ENCODE results near the gene NCKAP1.

The NCKAP1 gene

DNA sequence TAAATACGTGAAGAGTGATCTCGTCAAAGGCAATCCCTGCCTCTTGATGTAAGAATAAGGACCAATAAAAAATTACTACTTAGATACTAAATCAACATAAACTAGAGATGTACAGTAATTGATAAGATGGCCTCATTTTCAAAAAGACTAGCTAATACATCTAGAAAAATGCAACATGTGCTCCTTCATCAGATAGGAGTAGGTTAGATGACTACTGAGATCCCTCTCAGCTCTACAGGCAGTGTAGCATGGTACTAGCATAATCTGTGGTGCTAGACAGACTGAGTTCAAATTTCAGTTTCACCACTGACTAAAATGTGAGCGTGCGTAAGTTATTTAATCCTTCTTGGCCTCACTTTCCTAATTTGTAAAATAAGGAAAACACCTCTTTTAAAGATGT, 89.2 kb downstream of the NCKAP1 start:
- no peak for DNase-seq (ENCODE audit: low spot score)

DNA sequence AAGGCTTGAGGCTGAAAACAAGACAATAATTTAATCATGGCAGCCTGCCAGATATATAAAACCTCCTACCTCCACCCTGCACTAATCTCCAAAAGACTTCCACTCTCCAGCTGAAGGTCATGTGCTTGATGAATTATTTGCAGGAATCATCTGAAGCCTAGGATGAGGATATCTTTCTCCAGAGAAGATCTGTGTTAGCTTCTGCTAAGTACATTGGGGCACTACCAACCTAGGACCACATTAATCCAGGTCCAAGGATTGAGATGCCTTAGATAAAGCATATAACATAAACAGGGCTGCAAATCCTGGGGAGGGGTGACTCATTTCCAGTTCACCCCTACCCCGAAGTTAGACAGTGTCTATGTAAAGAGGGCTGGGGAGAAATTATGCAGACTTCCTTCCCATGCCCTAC, 91.3 kb downstream of the NCKAP1 start:
- DNase-seq (ENCODE audit: low spot score) = no peak

DNA sequence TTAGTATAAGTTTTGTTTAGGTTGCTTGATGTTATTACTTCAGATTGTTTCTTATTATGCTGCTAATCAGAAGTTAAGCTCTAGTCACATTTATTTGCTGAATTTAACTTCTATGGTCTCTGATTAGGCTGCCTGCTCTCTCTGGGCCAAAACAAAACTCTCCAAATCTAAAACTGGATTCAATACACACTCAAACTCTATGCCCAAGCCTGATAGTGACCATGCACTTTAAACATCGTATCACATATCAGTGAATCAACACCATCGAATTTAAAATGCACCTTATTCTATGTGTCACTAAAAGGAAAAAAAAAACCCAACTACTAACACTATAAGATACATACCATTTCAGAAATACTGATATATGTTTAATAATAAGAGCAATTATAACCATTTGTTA, 94.9 kb downstream of the NCKAP1 start:
- no peak for DNase-seq (ENCODE audit: low spot score)

DNA sequence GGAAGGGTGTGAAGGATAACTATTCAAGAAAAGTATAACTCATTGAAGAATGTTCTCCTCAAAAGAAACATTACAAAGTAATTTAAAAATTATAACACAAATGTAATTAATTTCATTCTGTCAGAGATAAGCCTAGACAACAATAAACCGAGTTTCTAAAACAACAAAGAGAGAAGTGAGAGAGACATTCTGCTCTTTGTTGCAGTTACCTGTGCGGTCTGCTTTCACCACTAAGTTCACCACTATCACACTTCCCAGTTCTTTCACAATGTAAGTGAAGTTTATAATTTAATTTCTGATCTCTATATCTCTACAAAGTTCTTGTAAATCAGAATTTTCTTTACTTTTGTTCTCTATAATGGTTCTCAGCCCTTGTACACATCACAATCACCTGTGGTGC, 95.5 kb downstream of the NCKAP1 start:
- no peak for DNase-seq (ENCODE audit: low spot score)

DNA sequence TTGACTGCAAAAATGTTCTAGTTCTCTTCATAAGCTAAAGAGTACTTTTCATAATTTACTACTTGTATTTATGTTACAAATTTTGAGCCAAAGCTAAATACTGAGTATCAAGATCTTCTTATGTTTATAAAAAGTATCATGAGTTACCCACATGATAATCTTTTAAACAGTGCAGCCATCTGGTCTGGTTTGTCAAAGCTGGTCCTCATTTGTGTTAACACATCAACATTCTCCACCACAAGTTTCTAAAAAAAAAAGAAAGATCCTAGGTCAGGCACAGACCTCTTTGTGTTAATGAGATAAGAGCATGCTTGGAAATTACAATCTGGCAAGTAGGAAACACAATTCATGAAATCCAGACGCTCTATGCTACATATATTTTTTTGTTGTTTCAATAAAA, 96.3 kb downstream of the NCKAP1 start:
- DNase-seq (ENCODE audit: low spot score) = no peak

DNA sequence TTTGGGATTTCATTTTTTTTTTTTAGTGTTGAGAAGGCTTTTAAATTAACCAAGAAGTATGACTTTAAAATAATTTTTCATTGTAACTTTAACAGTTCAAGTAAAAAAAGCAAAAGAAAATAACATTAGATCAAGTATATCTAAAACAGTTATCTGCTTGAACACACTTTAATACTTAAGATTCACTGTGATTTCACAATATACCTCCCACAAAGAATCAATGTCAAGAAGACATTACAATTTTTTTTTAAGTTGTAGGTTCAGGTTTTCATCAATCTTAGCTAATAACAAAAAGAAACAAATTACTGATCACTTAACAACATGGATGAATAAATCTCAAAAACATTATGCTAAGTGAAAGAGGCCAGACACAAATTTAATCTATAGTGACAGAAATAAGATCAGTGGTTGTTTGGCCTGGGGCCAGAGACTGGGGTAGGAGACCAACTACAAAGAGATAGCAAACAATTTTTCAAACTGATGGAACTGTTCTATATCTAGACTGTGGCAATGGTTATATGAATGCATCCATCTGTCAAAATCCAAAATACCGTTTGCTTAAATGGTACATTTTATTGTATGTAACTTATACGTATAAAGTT, 97.0 kb downstream of the NCKAP1 start:
- no peak for DNase-seq (ENCODE audit: low spot score)

DNA sequence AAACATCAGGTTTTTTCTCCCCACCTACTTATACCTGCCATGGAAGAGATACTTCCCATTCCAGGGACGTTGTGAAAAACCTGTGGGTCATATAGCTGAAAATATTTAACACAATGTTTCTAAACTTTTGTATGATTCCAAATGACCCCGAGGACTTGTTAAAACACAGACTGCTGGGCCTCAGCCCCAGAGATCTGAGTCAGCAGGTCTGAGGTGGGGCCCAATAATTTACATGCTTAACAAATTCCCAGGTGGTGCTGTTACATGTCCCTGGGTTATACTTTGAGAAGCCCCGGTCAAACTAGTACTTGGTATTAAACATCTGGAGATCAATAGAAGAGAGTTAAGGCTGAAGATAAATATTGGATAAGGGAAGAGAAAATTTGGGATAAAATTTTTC, 100.4 kb downstream of the NCKAP1 start:
- no peak for DNase-seq (ENCODE audit: low spot score)

DNA sequence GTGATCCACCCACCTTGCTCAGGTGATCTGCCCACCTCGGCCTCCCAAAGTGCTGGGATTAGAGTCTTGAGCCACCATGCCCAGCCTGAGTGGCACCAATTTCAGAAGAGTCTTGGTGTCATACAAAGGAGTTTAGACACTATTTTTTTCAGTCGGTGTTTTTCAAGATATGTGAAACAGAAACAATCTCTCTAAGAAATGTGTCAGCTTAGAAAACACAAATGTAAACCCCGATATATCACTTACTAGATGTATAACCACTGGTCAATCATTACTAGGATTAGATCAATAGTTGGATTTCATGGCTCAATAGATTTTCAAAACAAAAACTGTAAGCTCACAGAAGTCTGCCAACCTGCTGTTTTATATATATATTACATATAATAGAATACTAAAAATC, 104.6 kb downstream of the NCKAP1 start:
- no peak for DNase-seq (ENCODE audit: low spot score)

DNA sequence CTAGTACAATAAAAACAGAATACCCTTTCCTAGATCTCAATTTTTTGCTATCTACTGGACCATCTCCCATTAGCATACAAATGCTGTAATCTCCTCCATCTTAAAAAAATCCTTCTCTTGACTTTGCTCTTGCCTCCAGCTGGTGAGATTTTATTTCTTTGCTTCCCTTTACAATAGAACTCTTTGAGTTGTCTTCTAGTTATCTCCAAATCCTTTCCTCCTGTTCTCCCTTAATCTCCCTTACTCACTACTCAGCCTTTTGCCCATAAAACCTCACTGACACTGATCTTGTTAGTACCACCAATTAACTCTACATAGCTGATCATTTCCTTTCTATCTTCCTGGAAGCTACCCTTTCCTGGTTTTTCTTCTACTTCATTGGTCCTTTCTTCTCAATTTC, 108.3 kb downstream of the NCKAP1 start:
- DNase-seq (ENCODE audit: low spot score) = no peak

DNA sequence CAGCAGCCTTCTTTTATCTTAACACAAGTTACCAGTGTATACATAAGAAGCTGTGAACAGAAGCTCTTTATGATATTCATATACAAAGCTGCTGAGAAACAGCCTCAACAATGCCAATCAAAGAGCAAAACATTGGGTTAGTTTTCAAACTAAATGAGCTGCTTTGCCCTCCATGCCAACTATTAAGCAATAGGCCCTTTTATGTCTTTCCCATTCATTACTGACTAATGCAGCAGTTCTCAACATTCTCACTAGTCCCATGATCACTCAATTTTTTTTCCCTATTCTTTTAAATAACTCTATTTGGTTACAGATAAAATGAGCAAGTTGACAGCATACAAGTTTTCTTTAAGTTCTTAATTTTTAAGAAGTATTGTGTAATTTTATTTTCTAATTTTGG, 114.0 kb downstream of the NCKAP1 start:
- no peak for DNase-seq (ENCODE audit: low spot score)

DNA sequence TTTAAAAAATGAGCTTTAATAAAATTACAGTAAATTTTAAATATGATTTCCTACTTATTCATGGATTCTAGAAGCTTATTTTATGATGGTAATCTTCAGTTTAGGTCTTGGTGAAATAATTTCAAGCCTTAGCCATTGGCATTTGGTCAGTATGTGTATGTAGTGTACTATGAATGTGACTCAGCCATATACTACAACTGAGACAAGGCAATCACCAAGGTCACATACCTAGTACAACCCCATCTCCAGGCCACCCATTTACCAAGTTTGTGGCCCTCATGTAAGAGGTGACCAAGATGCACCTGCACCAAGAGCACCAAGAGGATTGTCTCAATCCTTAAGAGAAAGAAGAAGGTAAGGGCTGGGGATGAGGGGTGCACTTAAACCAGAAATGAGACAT, 117.0 kb downstream of the NCKAP1 start:
- DNase-seq (ENCODE audit: low spot score) = no peak

DNA sequence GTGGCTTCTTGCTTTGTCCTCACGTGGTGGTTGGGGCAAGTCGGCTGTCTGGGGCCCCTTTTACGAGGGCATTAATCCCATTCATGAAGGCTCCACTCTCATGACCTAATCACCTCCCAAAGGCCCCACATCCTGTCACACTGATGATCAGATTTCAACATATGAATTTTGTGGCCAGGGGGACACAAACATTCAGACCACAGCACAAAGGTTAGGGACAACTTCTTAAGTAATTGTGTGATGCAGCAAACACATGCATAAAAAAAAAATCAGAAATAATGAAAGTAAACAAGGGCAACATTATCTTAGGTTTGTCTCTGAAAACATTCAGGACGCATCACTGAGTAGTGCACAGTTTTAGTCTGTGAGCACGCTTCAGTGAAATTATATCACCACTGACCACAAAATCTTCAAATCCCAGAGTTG, 117.6 kb downstream of the NCKAP1 start:
- no peak for DNase-seq (ENCODE audit: low spot score)

DNA sequence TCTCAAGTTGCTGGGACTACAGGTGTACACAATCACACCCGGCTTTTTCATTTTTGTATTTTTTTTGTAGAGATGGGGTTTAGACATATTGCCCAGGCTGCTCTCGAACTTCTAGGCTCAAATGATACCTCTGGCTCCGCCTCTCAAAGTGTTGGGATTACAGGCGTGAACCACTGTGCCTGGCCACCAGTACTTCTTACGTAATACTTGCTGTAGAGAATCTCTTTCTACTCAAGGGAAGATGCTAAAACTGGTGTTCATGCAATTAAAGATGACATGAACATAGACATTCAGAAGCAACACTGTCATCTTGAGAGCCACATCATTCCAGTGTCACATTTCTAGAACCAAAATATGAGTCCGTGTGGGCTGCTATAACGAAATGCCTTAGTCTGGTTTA, 118.2 kb downstream of the NCKAP1 start:
- no peak for DNase-seq (ENCODE audit: low spot score)

DNA sequence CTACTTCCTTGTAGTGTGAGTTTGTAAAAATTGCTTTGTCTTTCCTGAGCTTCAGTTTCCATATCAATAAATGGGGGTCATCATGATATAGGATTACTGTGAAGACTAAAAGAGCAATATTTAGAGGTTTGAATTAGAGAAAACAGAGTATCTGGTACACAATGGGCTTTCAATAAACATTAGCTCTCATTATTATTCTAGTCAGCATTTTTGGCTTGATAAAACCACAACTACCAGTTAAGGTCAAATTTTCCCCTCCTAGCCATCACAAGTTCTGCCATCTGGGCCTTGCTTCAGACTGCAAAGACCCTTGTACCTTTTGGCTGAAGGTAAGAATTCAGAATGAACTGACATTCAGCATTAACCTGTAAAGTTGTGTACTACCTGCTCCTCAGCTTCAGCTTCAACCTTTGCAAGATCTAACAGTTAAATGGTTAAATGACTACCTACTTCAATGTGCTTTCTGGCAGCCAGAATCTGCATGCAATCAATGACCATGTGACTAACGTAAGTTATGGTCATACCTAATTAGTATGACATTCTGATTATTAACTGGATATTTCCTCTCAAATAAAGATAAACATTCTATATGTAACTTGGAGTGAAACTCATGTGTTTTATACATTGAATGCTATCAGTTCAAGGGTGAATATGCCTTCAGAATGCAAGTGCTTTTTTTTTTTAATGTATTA, 119.2 kb downstream of the NCKAP1 start:
- no peak for DNase-seq (ENCODE audit: low spot score)

DNA sequence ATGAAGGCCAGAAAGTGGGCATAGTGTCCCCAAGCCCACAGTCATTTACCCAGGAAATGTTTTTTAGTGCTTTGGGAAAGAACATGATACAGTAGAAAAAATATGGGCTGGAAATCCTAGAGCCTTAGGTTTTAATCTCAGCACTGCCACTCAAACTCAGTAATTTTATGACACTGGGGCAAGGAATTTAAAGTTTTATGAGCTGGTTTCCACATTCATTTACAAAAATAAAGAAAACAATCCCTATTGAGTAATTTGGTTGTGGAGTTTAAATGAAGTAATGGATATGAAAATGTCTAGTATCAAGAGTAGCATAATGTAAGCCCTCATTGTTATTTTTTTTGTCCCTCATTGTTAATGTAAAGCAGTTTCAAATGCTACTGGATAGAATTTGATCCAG, 120.3 kb downstream of the NCKAP1 start:
- no peak for DNase-seq (ENCODE audit: low spot score)

DNA sequence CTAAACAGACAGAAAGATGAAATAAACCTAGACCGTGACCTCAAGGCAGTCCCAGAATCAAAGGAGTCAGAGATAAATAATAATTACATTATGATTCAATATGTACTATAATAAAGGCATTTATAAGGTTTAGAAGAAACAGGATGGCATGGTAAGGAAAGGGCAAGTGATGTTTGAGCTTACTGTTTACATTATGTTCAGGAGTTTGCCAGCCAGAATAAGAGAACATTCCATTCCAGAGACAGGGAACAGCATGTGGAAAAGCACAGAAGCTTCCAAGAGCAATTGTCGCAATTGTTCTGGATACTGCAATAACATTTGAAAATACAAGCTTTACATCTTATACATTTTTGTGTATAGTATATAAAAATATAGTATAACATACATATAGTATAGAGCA, 121.8 kb downstream of the NCKAP1 start:
- DNase-seq (ENCODE audit: low spot score) = no peak

DNA sequence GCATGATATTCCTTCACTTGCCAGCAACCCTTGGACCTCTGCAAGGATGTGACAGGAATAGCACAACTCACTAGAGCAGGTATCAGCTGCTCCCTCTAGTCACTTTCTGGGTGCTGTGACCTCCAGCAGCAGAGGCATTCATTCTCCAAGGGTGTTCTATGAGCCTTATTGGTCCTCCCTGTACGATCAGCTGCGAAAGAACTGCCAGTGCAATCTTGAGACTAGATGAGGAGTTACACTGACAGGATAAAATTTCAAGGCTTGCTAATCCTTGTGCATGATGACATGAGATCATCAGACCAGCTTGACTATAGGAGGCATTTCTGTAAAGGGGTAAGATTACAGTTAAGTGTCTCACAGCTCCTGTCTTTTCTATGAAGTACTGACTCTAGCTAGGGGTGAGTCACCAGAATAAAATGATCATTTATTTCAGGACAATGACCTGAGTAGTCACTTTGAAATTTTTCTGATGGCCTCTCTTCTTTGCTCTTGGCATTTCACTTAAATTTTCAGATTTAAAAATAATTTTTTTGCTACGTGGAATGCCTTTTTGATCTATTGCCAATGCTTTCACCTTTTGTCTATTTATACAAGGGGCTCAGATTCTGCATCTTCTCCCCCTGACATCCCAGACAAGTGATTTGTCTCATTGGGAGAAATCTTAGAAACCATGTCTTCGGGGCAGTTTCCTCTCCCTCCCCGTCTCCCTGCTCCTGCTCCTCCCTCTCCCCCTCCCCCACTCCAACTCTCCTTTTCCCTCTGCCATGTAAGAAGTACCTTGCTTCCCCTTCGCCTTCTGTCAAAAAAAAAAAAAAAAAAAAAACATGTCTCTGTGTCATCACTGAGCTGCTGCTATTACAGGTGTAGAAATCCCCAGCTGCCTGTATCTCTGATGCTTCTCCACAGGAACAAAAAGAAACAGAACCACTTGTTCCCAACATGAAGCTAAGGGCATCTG, 122.6 kb downstream of the NCKAP1 start:
- DNase-seq (ENCODE audit: low spot score) = no peak

DNA sequence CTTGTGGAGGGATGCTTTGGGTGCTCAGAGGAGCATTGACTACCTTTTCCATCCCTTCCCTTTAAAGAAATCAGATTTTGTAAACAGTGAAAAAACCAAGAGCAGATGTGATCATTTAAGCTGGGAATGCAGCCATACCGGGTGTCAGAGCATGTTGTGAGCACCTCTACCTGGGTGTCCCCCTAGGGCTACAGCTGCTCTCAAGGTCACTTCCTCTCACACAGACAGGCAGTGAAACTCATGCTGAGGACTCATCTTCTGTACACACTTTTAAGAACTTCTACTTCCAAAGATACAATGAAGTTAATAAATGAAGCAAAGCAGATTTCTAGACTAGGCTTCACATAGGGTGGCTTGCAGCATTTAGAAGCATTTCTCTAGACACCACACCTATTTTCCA, 123.4 kb downstream of the NCKAP1 start:
- no peak for DNase-seq (ENCODE audit: low spot score)

DNA sequence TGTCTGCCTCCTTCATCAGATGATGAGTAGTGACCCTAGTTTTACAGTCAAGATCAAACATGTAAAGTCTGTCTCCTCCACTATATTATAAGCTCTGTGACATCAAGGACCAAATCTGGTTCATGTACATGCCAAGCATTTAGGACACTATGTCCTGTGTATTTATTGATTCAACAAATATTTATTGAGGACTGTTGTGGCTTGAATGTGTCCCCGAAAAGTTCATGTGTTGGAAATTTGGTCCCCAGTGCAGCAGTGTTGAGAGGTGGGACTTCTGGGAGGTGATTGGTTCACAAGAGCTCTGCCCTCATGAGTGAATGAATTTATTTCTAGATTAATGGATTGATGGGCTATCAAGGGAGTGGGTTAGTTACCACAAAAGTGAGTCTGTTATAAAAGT, 125.2 kb downstream of the NCKAP1 start:
- no peak for DNase-seq (ENCODE audit: low spot score)

DNA sequence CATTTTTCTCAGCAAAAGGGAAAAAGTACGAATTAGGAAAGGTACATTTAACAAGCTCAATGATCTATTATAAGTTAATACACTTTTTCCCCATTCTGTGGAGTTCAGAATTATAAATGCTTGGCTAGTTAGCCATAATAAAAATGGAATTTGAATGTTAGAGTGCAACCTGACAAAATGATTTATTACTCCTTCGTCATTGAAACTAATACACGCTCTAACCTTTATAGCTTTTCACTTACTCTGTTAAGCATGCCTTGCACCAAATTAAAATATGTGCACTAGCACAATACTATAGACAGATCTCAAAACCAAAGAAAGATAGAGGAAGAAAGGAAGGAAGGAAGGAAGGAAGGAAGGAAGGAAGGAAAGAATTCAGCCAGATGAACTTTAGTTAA, 125.7 kb downstream of the NCKAP1 start:
- DNase-seq (ENCODE audit: low spot score) = no peak

DNA sequence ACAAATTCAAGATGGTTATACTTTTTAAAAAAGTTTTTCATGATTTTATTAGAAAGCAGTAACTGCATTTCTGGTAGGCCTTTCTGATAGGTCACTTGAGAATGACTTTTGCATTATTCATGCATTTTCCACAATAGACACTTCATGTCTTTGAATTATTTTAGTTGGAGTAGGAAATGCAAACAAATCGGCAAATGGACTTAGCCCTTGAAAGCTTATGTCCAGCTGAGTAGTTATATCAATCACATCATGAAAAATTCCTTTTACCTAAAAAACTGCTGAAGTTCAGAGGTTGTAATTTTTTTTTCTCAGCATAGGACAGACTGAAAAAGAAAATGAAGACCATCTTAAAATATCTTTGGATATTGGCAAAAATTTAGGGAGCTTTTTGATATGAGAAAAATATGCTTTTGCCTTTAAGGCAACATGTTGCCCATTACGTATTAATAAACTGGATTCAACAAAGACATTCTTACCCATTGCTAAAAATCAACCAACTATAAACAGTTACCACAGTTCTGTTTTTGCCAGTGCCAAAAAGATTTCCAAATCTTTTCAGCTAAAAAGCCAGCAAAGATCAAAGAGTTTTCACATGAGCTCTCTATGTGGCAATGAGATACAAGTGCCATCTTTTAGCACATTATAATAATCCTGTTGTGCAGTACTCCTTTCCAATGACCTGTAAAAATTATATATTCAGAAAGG, 126.3 kb downstream of the NCKAP1 start:
- no peak for DNase-seq (ENCODE audit: low spot score)

DNA sequence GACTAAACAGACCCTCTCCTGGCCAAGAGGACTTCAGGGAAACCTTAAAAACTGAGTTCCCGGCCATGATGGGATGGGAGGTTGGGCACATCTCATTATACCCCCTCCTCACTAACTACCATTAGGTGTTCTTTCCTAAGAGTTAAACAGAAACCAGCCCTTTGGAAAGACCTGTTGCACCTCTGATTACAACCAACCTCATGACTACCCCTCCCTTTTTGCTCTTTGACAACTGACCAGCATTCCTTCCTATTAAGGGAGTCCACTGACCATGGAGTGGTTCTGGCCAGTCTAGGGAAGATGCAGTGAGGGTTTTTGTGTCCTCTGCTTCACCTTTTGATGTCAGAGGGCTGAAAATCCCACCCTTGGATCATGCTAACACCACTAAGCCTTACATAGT, 127.3 kb downstream of the NCKAP1 start:
- DNase-seq (ENCODE audit: low spot score) = no peak

All from CD4-positive, alpha-beta T cell treated with Interleukin-6 at 100 ng/mL for 8 hours (primary cell).